Stimulated activated CD8-positive, alpha-beta memory T cell treated with anti-CD3 and anti-CD28 coated beads, Interleukin-7, amount 100 ng/mL, for 48 hours (primary cell): ENCODE measurements around the gene IRF7.

Experiments
- DNase-seq, 2 donors: peaks; one replicate each; pipeline ENCODE4 v3.0.0-alpha.2; 2020; ENCODE audit warnings: low read depth in 1 of 2; ENCODE audit errors: extremely low read depth in 1 of 2

The IRF7 gene

DNA sequence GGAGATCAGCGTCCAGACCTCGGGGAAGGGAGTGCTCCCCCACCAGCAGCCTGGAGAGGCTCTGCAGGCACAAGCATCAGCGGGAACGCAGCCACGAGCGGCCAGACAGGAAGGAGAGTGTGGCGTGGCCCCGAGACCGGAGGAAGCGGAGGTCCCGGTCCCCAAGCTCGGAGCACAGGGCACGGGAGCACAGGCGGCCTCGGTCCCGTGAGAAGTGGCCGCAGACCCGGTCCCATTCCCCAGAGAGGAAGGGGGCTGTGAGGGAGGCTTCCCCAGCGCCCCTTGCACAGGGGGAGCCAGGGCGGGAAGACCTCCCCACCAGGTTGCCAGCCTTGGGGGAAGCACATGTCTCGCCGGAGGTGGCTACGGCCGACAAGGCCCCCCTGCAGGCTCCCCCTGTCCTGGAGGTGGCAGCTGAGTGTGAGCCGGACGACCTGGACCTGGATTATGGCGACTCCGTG lies 6.9 kb downstream of the IRF7 start:
- no peak for DNase-seq

DNA sequence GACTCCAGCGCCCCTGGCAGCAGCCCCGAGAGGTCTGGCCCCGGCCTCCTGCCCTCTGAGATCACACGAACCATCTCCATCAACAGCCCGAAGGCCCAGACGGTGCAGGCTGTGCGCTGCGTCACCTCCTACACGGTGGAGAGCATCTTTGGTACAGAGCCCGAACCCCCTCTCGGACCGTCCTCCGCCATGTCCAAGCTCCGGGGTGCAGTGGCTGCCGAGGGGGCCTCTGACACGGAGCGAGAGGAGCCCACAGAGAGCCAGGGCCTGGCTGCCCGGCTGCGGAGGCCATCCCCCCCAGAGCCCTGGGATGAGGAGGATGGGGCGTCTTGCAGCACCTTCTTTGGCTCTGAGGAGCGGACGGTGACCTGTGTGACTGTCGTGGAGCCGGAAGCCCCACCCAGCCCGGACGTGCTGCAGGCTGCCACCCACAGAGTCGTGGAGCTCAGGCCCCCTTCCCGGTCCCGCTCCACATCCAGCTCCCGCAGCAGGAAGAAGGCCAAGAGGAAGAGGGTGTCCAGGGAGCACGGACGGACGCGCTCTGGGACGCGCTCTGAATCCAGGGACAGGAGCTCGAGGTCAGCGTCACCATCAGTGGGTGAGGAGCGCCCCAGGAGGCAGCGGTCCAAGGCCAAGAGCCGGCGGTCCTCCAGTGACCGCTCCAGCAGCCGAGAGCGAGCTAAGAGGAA lies 7.6 kb downstream of the IRF7 start:
- no peak for DNase-seq

DNA sequence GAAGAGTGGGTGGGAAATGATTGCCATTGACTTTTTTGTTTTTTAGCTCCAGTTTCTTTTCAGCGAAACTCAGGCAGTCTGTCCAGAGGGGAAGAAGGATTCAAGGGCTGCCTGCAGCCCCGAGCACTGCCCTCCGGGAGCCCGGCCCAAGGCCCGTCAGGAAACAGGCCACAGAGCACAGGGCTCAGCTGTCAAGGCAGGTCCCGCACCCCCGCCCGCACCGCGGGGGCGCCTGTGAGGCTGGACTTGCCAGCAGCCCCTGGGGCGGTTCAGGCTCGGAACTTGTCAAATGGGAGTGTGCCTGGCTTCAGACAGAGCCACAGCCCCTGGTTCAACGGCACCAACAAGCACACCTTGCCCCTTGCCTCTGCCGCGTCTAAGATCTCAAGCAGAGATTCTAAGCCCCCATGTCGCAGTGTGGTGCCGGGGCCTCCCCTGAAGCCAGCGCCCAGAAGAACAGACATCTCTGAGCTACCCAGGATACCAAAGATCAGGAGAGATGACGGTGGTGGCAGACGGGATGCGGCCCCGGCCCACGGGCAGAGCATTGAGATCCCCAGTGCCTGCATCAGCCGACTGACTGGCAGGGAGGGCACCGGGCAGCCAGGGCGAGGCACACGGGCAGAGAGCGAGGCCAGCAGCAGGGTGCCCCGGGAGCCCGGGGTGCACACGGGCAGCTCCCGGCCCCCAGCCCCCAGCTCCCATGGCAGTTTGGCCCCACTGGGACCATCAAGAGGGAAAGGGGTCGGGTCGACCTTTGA lies 8.6 kb downstream of the IRF7 start:
- no peak for DNase-seq

DNA sequence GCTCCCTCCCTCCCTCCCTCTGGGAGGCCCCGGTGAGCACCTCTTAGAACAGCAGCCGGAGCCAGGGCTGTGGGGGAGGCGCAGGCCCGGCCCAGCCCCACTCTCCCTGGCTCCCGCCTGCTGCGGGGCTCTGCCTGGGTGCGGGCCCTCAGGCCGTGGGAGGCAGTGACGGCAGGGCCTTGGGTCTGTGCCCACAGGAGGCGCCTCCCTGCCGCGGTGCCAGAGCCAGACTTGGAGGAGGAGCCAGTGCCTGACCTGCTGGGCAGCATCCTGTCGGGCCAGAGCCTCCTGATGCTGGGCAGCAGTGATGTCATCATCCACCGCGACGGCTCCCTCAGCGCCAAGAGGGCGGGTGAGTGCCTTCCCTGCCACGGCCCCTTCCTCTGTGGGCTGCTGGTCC lies 9.5 kb downstream of the IRF7 start:
- DNase-seq, result no peak

DNA sequence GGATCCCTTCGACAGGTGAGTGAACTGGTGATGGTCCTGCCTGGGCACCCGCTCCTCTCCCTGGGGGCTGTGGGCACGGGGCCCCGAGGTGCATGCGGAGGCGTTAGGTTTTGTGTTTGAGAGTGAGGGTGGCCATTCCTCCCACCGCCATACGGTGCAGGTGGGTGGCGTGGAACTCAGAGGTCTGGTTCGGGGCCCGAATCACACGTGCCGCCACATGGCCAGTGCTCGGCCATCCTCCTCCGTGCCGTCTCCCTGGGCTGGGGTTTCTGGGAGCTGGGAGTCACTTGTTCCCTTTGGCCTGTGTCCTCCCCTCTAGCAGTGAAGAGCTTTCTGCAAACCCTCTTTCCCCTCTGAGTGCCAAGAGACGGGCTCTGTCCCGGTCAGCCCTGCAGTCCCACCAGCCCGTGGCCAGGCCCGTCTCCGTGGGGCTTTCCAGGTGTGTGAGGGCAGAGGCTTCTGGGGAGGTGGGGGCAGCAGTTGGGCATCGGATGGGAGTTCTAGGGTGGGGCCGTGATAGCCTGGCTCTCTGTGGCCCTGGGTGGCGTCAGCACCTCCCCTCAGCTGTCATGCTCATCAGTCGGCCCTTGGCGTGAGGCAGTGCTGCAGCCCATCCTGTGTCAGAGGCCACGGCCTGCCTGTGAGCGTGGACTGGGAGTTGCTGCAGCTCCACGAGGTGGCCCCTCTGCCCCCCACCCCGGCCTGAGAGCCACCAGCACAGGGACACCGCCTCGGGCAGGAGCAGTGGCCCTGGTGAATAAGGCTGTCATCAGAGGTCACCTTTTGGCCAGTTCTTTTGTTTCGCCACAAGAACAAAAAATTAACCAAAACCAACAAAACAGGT lies 10.2 kb downstream of the IRF7 start:
- no peak for DNase-seq

DNA sequence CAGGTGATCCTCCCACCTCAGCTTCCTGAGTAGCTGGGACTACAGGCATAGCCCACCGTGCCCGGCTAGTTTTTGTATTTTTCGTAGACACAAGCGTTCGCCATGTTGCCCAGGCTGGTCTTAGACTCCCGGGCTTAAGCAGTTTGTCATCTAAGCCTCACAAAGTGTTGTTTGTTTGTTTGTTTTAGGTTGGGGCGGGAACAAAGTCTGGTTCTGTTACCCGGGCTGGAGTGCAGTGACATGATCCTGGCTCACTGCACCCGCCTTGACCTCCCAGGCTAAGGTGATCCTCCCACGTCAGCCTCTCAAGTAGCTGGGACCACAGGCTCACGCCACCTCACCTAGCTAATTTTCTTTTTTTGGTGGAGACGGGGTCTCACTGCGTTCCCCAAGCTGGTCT lies 12.6 kb downstream of the IRF7 start:
- no peak for DNase-seq

DNA sequence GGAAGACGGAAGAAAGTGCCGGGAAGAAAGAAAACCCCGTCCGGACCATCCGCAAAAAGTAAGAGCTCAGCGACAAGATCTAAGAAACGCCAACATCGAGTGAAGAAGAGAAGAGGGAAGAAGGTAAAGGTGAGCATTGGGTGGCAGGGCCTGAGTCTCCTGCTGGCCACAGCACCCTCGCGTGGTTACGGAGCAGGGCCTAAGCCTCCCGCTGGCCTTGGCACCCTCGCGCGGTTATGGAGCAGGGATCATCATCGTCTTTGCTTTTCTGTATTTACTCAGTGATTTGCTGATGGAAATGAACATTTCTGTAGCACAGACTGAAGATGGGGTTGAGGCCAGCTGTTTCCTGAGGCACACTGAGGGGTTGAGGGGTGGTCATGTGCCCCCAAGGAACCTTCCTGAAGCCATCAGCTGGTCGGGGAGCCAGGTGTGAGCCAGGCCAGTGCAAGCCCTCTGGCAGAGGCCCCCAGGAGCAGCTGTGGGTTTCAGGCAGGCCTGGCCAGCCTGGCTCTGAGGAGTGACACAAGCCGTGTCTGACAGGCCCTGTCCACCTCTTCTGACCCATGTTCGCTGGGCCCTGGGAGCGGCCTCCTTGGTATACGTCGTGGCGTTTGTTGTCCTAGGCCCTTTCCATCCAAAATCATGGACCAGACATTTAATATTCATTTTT lies 14.0 kb downstream of the IRF7 start:
- no peak for DNase-seq

DNA sequence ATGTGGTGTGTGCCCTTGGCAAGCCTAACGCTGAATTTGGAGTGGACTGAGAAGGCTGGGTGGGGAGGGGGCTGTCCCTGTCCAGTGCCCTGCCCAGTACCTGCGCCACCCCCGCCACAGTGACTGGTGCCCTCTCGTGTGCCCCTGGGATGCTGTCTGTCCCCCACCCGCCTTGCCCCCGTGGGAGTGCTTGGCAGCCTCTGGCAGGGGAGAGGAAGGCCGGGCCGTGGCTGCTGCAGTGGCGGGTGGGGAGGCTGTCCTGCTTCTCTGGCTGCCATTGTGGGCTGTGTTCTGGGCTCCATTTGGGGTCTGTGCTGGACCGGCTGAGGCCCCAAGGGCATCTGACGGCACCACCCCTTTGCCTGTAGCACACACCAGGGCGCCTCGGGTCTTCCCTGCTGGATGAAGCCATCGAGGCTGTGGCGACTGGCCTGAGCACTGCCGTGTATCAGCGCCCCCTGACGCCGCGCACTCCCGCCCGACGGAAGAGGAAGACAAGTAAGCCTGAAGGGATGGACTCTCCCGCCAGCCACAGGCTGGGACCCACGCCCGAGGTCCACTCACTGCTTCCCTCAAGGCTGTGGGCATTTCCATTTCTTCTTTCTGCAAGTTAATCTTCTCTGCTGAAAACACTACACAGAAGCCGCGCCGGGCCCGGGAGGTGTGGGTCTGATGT lies 17.6 kb downstream of the IRF7 start:
- DNase-seq, result no peak

DNA sequence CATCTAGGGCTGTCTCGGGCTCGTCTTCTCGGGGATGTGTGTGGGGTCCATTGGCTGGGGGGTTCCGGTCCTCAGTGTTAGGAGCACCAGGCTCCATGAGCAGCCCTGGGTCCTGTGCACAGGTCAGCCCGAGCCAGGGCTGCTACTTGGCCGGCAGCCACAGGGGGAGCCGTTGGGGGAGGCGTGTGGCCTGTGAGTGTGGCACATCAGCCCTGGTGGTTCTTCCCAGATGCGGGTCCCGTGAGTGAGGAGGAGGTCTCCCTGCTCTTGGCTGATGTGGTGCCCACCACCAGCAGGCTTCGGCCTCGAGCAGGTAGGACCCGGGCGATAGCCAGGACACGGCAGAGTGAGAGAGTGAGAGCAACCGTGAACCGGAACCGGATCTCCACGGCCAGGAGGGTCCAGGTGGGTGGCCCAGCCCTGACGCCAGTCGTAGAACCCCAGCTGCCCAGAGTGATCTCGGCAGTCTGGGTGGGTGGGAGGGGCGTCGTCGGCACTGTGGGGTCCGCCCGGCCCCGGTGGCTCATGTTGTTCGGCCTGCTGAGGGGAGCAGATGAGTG lies 18.5 kb downstream of the IRF7 start:
- no peak for DNase-seq

DNA sequence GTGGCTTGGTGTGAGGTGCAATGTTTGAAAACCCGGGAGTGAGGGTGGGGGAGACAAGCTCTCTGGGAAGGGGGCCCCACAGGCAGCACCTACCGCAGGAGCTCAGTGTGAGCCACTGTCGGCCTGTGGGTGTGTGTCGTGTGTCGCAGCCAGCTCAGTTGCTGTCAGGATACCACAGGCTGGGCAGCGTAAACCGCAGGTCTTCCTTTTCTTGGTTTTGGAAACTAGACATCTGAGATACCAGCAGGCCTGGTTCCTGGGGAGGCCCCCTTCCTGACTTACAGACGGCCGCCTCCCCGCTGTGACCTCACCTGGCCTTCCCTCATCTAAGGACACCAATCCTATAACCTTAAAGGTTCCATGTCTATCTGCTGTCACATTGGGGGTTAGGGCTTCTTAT lies 19.4 kb downstream of the IRF7 start:
- DNase-seq, result no peak

DNA sequence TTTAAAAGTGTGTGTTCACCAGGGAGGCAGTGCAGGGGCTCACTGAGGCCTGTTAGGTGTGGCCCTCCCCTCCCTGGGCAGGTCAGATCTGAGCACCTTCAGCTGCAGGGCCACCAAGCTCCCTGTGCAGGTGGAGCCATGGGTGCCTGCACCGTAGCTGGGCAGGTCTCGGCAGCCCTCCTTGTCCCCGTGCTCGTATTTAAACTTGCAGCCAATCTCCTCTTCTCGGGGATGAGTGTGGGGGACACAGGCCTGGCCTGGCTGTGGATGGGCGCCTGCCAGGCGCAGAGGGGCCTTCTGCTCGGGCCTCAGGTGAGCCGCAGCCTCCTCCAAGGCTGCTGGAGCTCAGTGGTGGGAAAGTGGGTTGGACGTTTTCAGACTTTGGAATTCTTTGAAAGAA lies 20.4 kb downstream of the IRF7 start:
- no peak for DNase-seq

DNA sequence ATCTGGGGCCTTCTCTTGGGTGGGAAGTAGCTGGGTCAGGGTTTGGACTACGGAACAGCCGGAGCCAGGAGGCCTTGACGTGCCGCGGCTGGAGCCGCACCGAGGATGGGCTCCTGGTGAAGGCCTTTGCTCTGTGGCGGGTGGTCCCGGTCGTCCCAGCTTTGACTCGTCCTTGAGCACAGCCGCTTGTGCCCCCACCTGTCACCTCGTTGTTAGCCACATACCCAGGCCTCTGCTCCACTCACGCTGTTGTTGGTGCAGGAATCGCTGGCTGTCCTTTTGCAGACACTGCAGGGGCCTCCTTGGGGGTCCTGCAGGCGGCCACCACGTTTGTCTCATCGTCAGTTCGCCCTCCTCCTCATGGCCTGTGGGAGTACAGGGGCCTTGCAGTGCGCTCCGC lies 22.4 kb downstream of the IRF7 start:
- DNase-seq, result no peak

DNA sequence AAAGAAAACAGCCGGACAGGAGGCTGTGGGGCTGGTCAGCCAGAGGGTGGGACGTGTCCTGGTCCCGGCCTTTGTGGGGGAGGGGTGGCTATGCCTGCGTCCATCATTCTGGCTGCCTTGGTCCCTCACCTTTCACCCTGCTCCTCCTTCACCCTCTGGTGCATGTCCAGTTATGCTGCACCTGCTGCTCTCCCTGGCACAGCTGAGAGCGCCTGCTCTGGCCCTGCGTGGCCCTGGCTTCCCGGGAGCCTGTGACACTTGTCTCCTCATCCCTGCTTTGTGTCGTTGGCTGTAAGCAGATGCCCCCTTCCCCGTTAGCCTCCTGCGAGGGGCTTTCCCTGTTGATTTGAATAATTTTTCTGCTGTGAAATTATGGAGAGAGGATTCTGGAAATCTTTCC lies 22.8 kb downstream of the IRF7 start:
- DNase-seq, result no peak

DNA sequence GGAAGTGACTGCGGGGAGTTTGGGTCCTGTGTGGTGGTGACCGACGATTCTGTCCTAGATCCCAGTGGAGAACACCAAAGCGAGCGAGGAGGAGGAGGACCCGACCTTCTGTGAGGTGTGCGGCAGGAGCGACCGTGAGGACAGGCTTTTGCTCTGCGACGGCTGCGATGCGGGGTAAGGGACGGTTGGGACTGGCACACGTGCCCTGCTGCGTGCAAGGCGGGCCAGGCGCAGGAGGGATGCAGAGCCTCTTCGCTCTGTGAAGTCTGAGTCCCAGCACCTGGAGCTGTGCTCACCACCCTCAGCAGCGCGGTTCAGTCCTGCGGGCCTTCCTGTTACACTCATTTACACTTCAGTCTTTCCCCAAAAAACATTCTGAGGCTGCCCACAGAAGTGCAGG lies 23.2 kb downstream of the IRF7 start:
- no peak for DNase-seq

DNA sequence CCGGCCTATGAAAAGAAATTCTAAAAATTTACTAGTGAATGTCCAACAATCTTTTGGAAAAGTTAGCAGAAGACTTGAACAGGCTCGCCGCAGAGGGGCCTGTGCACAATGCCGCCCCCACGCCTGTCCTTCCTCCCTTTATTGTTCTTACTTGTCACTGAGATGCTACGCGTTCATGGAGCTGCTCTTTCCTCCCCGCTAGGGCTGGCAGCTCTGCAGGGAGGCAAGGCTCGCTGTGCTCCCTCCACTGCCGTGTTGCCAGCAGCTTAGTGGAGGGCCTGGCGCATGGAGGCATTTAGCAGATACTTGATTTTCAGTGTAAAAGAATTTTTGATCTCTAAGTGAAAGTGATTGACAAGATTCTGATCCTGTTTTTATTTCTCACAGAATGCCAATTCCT lies 24.8 kb downstream of the IRF7 start:
- no peak for DNase-seq

DNA sequence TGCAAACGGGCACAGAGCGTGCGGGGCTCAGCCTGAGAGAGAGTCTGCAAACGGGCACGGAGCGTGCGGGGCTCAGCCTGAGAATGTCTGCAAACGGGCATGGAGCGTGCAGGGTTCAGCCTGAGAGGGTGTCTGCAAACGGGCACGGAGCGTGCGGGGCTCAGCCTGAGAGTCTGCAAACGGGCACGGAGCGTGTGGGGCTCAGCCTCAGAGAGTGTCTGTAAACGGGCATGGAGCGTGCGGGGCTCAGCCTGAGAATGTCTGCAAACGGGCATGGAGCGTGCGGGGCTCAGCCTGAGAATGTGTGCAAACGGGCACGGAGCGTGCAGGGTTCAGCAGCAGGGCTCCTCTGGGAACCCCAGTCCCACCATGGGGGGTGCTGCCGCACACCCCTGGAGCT lies 26.0 kb downstream of the IRF7 start:
- no peak for DNase-seq

DNA sequence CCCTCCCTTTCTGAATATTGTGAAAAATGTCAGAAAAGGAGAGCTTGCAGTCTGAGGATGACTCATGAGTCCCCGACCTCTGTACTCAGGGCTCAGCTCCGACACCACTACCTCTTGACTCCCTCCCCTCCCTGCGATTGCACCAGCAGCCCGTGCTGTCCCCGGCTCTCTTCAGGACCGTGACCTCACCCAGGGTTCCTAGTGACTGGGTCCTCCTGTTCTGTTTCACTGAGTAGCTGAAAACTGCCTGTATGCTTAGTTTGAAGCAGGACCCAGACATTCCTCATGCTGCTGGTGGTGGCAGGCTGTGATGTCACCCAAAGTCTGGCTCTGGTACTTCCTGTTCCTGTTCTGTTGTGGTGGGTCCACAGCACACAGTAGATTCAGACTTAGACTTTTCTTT lies 27.8 kb downstream of the IRF7 start:
- peak; percentile 37 to 71 for DNase-seq

DNA sequence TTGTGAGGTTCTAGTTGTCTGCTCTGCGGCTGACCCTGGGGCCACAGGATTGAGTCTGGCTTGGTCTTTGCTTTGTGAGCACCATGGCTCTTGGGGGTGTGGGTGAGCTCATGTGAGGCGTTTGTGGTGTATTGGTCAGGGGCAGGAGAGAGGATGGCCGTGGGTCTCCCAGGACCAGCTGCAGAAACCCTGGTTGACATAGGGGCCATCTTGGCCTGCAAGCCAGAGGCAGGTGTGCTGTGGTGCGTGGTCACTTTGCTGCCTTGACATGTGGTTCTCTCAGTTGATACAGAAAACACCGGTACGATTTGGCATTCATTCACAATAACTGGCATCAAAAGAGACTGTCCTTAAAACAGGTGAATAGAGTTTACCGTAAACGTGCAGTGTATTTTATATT lies 28.2 kb downstream of the IRF7 start:
- DNase-seq, result no peak

DNA sequence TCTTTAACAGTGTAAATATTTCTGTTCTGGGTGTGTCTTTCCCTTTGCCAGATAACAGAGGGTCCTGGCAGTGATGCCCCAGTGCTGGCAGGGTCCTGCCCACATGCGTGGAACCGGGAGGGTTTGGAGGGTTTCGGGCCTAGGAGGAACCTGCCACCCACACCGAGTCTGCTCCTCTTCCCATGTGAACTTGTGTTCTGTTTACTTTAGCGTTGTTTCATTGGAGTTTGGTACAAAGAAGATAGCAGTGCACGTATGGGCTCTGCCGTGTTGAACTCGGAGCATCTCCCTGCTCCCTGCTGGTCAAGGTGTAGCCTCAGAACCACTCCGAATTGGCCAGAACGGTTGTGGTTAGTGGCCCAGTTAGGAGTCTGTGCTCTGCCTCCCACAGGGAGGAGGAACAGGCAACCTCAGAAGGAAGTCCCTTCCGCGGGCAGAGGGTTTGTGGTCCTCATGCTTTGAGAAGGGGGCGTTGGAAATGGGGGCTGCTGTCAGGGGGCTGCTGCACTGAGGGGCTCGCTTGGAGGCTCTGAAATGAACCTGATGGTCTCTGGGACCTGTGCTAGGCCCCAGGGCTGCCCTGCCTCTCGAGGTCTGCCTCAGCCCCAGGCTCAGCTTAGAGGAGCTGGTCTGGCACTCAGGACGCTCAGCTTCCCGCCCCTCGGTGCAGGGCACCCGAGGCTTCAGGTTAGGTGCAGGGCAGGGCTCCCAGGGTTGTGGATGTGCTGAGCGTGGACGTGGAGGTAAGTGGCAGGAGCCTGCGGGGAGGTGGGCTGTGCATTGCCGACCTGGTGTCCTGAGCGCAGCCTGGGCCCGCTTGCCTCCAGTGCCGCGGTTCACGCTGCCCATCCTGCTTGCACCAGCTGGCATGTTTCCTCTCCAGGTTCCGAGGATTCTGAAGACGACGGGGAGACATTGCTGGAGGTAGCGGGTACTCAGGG lies 29.1 kb downstream of the IRF7 start:
- no peak for DNase-seq
